Uterus (tissue), 2 donors: ENCODE results near the gene SIK2.

ENCODE experiments used
- CTCF ChIP-seq, 4 experiments: fragments of 200-600 bp in 2 of 4; fragments of 450-650 bp in 2 of 4; sonication (generic) in 2 of 4; IDR thresholded peaks; one replicate each; pipeline ENCODE4 v1.5.1; 2016 to 2019; ENCODE audit warnings: antibody characterized with exemption in 4 of 4, mild to moderate bottlenecking in 2 of 4, moderate library complexity in 1 of 4
- POLR2A ChIP-seq, 2 donors: fragments of 450-650 bp; IDR thresholded peaks; one replicate each; pipeline ENCODE4 v1.6.1; 2016; ENCODE audit warnings: antibody characterized with exemption in 2 of 2, mild to moderate bottlenecking in 1 of 2, moderate library complexity in 1 of 2

- TF ChIP-seq CTCF (IDR thresholded peaks at IDR 0.05) (peak; percentile 85 to 100 (median 96)), POLR2A (IDR thresholded peaks at IDR 0.05) (peak in 1 of 2 donors; percentile 67)
These were observed at the start of gene SIK2 for GRCh38 chr11:111601979-111602864.
